ENCODE measurements around the gene PDIA6. TPM values are rescaled to one million over a fixed set of nuclear protein-coding genes. Genes with fewer than 3 reads are reported as not detected.

PDIA6 gene
- total RNA-seq, 1 donor from 2014 or later, result 180 TPM

DNA sequence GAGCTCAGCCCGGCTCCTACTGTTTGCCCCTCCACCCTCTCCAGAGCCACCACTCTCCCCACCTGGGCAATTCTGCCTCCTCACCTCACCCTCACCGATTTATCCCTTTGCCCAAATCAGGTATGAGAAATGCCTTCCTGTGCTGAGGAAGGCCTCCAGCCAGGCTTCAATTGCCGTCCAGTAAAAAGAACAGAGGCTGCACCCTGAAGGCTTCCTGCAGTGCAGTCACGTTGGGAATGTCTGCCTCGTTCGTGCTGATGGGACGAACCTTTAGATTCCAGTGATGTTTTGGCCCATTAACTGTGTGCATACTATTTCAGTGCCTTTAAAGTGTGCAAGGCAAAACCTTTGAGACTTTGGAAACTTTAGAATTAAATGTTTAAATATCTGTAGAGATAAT is 57.0 kb downstream of the PDIA6 start:
- intact Hi-C loops (cut with DNase I), result no loop called here
- no peak overlapping the region for H3K4me3 ChIP-seq
- no peak for ATAC-seq
- TF ChIP-seq, protein P1, sequence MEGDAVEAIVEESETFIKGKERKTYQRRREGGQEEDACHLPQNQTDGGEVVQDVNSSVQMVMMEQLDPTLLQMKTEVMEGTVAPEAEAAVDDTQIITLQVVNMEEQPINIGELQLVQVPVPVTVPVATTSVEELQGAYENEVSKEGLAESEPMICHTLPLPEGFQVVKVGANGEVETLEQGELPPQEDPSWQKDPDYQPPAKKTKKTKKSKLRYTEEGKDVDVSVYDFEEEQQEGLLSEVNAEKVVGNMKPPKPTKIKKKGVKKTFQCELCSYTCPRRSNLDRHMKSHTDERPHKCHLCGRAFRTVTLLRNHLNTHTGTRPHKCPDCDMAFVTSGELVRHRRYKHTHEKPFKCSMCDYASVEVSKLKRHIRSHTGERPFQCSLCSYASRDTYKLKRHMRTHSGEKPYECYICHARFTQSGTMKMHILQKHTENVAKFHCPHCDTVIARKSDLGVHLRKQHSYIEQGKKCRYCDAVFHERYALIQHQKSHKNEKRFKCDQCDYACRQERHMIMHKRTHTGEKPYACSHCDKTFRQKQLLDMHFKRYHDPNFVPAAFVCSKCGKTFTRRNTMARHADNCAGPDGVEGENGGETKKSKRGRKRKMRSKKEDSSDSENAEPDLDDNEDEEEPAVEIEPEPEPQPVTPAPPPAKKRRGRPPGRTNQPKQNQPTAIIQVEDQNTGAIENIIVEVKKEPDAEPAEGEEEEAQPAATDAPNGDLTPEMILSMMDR (IDR thresholded peaks at IDR 0.05), result no peak
- no peaks in the 10 kb centered on the region for H3K4me1 ChIP-seq
- no peak overlapping the region for H3K27ac ChIP-seq
- H3K9me3 ChIP-seq, result no peaks in the 10 kb centered on the region
- H3K36me3 ChIP-seq, result no peaks in the 10 kb centered on the region
- no peaks in the 10 kb centered on the region for H3K27me3 ChIP-seq
- no peak for DNase-seq

DNA sequence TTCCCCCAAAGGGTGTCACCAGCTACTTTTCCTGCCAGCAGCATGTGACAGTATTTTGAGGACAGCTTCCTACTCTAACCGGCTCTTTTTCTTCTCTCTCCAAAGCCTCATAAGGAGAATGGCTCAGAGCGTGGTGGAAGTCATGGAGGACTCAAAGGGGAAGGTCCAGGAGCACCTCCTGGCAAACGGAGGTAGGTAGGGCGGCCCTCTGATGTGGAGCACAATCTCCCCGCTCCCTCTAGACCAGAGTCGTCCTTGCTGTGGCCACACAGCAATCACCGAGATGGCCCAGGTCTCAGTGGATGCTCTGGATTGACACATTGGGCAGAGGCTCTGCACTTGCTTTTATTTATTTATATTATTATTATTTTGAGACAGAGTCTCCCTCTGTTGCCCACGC is 58.7 kb downstream of the PDIA6 start:
- Histone ChIP-seq H3K4me3 (no peak overlapping the region), H3K27me3 (no peaks in the 10 kb centered on the region), H3K4me1 (no peaks in the 10 kb centered on the region), H3K27ac (no peak overlapping the region), H3K36me3 (no peaks in the 10 kb centered on the region), H3K9me3 (no peaks in the 10 kb centered on the region)
- intact Hi-C loops (cut with DNase I), result no loop called here
- TF ChIP-seq, protein P1 (IDR thresholded peaks at IDR 0.05), result no peak
- ATAC-seq (no peak), DNase-seq (no peak)

DNA sequence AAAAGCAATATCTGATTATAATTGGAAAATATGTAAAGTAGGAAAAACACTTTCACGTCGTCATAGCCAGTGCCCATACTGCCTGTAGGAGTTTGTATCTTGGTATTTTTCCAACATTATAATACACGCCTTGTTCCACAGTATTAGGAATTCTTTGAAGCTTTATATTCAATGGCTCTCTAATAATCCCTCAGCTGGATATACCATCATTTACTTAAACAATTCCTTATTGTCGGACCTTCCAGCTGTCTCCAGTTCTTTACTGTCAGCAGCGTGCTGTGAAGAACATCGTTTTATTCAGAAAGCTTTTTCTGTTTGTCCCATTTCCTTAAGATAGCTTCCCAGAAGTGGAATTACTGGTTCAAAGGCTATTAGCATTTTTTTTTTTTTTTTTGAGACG is 59.4 kb downstream of the PDIA6 start:
- intact Hi-C loops (cut with DNase I), result no loop called here
- DNase-seq (no peak), ATAC-seq (no peak)
- Histone ChIP-seq H3K27ac (no peak overlapping the region), H3K36me3 (no peaks in the 10 kb centered on the region), H3K4me3 (no peak overlapping the region), H3K4me1 (no peaks in the 10 kb centered on the region), H3K9me3 (no peaks in the 10 kb centered on the region), H3K27me3 (no peaks in the 10 kb centered on the region)
- TF ChIP-seq, protein P1 (IDR thresholded peaks at IDR 0.05), result no peak

DNA sequence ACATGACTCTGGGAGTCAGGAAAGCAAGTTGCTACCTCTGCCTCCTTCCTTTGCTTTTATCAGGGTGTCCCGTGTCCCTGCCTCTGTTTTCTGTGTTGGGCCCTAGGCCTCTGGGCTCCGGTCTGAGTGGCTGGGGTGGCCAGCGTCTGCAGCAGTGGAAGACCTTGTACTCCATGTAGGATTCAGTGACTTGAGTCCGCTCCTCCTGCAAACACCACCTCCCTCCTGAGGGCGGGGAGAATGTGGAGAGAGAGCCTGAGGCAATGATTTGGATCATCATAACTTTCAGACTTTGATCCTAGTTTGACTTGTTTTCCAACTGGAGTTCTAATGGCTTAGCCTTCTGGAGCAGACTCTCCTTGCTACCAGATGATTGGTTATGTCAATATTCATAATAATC is 60.3 kb downstream of the PDIA6 start:
- no peak for ATAC-seq
- TF ChIP-seq, protein P1 (IDR thresholded peaks at IDR 0.05), result no peak
- no peaks in the 10 kb centered on the region for H3K36me3 ChIP-seq
- H3K27ac ChIP-seq, result no peak overlapping the region
- no peaks in the 10 kb centered on the region for H3K9me3 ChIP-seq
- H3K27me3 ChIP-seq, result no peaks in the 10 kb centered on the region
- no peaks in the 10 kb centered on the region for H3K4me1 ChIP-seq
- H3K4me3 ChIP-seq, result no peak overlapping the region
- no peak for DNase-seq
- intact Hi-C loops (cut with DNase I), result no loop called here

DNA sequence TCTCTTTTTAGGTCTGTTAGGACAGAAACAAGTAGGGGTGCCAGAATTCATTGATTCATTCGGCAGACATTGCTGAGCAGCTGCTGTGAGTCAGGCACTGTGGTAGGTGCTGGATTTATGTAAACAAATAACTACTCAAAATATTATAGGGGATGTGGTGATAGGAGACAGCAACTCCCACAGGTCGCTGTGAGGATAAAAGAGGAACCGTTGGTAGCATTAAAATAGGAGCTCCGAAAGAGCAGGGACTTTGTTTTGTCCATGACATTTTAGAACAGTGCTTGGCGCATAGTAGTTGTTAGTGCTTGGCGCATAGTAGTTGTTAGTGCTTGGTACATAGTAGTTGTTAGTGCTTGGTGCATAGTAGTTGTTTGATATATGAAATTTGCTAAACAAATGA is 62.0 kb downstream of the PDIA6 start:
- DNase-seq (no peak), ATAC-seq (no peak)
- no peaks in the 10 kb centered on the region for H3K27me3 ChIP-seq
- H3K4me3 ChIP-seq, result no peak overlapping the region
- intact Hi-C loops (cut with DNase I), result no loop called here
- H3K27ac ChIP-seq, result no peak overlapping the region
- H3K4me1 ChIP-seq, result no peaks in the 10 kb centered on the region
- TF ChIP-seq, protein P1 (IDR thresholded peaks at IDR 0.05), result no peak
- no peaks in the 10 kb centered on the region for H3K9me3 ChIP-seq
- H3K36me3 ChIP-seq, result no peaks in the 10 kb centered on the region

DNA sequence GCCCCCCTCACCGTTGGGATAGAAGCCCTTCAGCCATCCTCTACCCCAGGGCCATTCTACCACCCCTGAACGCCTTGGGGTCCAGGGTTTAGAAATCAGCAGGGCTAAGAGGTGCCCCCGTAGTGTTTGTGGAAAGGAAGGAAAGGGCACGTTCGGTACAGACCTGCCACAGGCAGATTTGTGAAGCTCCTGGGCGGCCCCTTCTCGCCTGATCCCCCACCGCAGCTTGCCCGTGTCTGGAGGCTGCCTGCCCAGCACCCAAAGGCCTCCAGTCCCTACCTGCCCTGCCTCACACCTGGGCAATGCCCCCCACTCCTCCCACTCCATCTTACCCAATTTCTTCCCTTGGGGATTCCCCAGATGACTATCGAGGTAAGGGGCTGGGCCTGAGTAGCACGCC is 69.9 kb downstream of the PDIA6 start:
- Histone ChIP-seq H3K27ac (no peak overlapping the region), H3K4me3 (no peak overlapping the region), H3K36me3 (no peaks in the 10 kb centered on the region), H3K27me3 (no peaks in the 10 kb centered on the region), H3K4me1 (no peaks in the 10 kb centered on the region), H3K9me3 (no peaks in the 10 kb centered on the region)
- DNase-seq (no peak), ATAC-seq (no peak)
- intact Hi-C loops (cut with DNase I), result no loop called here
- TF ChIP-seq, protein P1 (IDR thresholded peaks at IDR 0.05), result no peak

Measured in upper lobe of right lung (tissue), 1 donor.